Stimulated activated CD4-positive, alpha-beta T cell treated with anti-CD3 and anti-CD28 coated beads, Interleukin-2, amount 100 ng/mL, for 24 hours (primary cell): ENCODE measurements around the gene TMEM185A.
"Not testable (repeated sequence)": the region's sequence is repeated elsewhere in the genome, so short reads cannot be mapped to it uniquely, and the experiment has no call there.

Experiments used
- DNase-seq, 2 donors: peaks; one replicate each; pipeline ENCODE4 v3.0.0-alpha.2; 2020

TMEM185A gene

GRCh38 chrX:149619662-149620061 is 11.9 kb downstream of the TMEM185A start:
- DNase-seq: not testable (repeated sequence)

- DNase-seq: no peak
Measured at GRCh38 chrX:149618871-149619270, 12.7 kb downstream of the TMEM185A start.

- DNase-seq: no peak
Measured at GRCh38 chrX:149611623-149612175, 19.9 kb downstream of the TMEM185A start.

- DNase-seq: no peak
Measured at GRCh38 chrX:149610511-149610910, 21.1 kb downstream of the TMEM185A start.

- DNase-seq: no peak
Measured at GRCh38 chrX:149607699-149608098, 23.9 kb downstream of the TMEM185A start.

GRCh38 chrX:149605248-149605885 is 26.2 kb downstream of the TMEM185A start:
- not testable (repeated sequence) for DNase-seq

GRCh38 chrX:149598603-149599002 is 33.0 kb downstream of the TMEM185A start:
- peak in 1 of 2 donors; percentile 1 for DNase-seq

- not testable (repeated sequence) for DNase-seq
Measured at GRCh38 chrX:149595943-149596342, 35.6 kb downstream of the TMEM185A start.

GRCh38 chrX:149595214-149595613 is 36.4 kb downstream of the TMEM185A start, which contains the start of gene HSFX2:
Gene HSFX2, minus strand, starts transcription at chrX:149595314. Its CDS starts 614 bp downstream, at chrX:149594700.
- DNase-seq: not testable (repeated sequence)

- not testable (repeated sequence) for DNase-seq
Measured at GRCh38 chrX:149590993-149591392, 40.6 kb downstream of the TMEM185A start.

GRCh38 chrX:149587359-149587758 is 44.2 kb downstream of the TMEM185A start, which contains the start of gene MAGEA9B:
Gene MAGEA9B, minus strand, starts transcription at chrX:149587459. Its CDS starts 4,280 bp downstream, at chrX:149583179.
- not testable (repeated sequence) for DNase-seq

GRCh38 chrX:149585631-149586030 is 46.0 kb downstream of the TMEM185A start:
- not testable (repeated sequence) for DNase-seq

GRCh38 chrX:149573456-149573855 is 58.1 kb downstream of the TMEM185A start:
- not testable (repeated sequence) for DNase-seq

GRCh38 chrX:149572743-149573142 is 58.8 kb downstream of the TMEM185A start:
- no peak for DNase-seq

GRCh38 chrX:149571770-149572169 is 59.8 kb downstream of the TMEM185A start:
- no peak for DNase-seq

GRCh38 chrX:149570668-149571067 is 60.9 kb downstream of the TMEM185A start:
- DNase-seq: no peak

GRCh38 chrX:149569770-149570169 is 61.8 kb downstream of the TMEM185A start:
- DNase-seq: no peak

- DNase-seq: no peak
Measured at GRCh38 chrX:149568701-149569296, 62.8 kb downstream of the TMEM185A start.

- no peak for DNase-seq
Measured at GRCh38 chrX:149567621-149568417, 63.8 kb downstream of the TMEM185A start.

- DNase-seq: no peak
Measured at GRCh38 chrX:149563359-149563758, 68.2 kb downstream of the TMEM185A start.

GRCh38 chrX:149555251-149555650 is 76.3 kb downstream of the TMEM185A start:
- not testable (repeated sequence) for DNase-seq

- DNase-seq: not testable (repeated sequence)
Measured at GRCh38 chrX:149551939-149552248, 79.7 kb downstream of the TMEM185A start.

GRCh38 chrX:149551245-149551938 is 80.2 kb downstream of the TMEM185A start:
- not testable (repeated sequence) for DNase-seq
